Bronchial smooth muscle cell (primary cell): ENCODE results near the gene MYCBP. TPM values are rescaled to one million over a fixed set of nuclear protein-coding genes. Genes with fewer than 3 reads are reported as not detected.

ENCODE experiments used
- total RNA-seq: library from RNA; depleted of rRNA; stranded (reverse); fragments of >200 nt; gene quantifications from 2 replicates; pipeline ENCODE4 v1.2.1, GENCODE V29; 2014

Gene MYCBP, protein sequence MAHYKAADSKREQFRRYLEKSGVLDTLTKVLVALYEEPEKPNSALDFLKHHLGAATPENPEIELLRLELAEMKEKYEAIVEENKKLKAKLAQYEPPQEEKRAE
- 1.5 and 3.3 TPM in 2 replicates for total RNA-seq

GRCh38 chr1:38873027-38873969, at the start of gene MYCBP:
Gene MYCBP, minus strand, starts transcription at chr1:38873348. Its CDS starts 43 bp downstream, at chr1:38873305.

GRCh38 chr1:38881487-38881886, 8.3 kb upstream of the MYCBP start, which contains the start of gene GJA9:
Gene GJA9, minus strand, starts transcription at chr1:38881587. Its CDS starts 5,489 bp downstream, at chr1:38876098.

DNA sequence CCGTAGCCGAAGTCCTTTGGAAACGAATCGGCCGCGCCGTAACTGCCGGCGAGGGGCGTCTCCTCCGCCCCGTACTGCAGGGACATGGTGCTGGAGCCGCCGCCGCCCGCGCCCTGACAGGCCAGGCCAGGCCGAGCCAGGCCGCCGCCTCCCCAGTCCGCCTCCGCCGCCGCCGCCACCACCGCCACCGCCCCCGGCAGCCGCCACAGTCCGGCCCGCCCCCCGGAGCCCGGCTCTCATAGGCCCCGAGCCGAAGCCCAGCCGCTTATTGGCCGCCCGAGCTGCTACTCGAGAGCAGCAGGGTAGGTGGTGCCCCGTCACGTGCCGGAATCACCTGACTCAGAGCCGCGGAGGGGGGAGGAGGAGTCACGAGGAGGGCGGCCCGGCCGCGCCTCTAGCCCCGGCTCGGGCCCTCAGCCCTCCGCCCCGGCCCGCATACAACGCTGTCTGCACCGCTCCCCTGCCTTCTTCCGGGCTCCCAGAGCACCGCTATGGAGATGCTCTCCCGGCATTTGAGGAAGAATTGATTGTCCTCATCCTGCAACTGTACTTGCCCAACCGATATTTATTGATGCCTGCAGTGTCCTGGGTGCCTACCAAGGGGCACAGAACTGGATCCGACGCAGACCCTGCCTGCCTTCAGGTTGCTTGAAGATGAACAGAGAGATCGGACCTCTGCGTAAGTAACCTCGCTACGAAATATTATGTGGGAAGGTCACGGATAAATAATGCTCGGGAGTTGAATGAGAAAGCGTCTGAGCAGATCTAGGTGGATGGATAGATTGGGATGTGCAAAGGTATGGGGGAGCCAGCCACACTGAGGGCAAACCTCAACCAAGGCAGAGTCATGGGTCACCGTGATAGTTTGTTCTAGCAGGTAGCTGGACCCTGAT, 13.3 kb downstream of the MYCBP start, which contains the start of gene RRAGC:
Gene RRAGC, minus strand, starts transcription at position 212 of the 893 bp plus-strand sequence. Its CDS starts 126 bp downstream, at position 86.

Other genes starting within 250 kb of the MYCBP start
- 19.3 and 26.8 TPM in 2 replicates for gene RRAGC, start 13.6 kb downstream of the MYCBP start, total RNA-seq
- not detected in 2 replicates for gene GJA9, start 8.2 kb upstream of the MYCBP start, total RNA-seq
- 0.60 and 0.79 TPM in 2 replicates for gene RHBDL2, start 68.5 kb upstream of the MYCBP start, total RNA-seq
- gene AKIRIN1, start 117.9 kb upstream of the MYCBP start, total RNA-seq, result 17.4 and 21.9 TPM in 2 replicates
- gene NDUFS5, start 153.0 kb upstream of the MYCBP start, total RNA-seq, result 860 and 897 TPM in 2 replicates